Measurements from ENCODE around the gene PSMB2.
A peak's percentile ranks its signal among the peaks of the same experiment; 100 is the strongest.

Gene PSMB2

DNA sequence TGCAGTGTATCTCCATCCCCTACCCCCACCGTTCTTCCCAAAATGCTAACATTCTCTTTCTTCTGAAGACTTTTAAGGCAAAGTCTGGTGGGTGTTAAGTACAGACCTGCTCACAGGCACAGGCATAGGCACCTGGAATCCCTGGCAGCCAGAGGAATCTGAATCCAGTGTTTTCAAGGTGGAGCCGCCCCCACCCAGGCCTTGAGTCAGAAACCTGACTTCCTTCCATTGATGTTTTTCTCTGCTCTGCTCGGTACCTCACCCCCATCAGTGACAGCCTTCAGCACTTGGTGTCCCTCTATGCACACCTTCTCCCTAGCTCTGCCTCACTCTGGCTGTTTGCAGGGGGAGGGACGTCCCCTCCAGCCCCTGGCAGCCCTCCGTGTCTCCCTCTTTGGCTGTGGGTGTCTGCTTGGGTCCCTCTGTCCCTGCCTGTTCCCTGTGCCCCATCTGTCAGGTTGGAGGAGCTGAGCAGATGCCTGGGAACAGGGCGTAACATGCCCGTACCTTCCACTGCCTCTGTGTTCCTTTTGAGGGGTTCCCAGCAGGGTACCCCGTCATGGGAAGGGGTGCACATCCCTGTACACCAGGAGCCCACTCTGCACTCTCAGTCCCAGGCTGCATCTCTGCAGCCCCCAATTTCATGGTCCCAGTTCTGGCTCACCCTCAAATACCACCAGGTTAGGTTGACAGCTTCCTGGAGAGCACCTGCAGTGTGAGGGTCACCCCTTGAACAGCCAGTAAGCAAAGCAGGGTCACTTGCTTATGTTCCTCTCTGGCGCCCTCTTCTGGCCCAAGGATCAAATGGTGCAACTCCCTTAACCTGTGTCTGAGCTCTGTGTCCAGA lies 77.1 kb downstream of the PSMB2 start:
- TF ChIP-seq, protein P1, sequence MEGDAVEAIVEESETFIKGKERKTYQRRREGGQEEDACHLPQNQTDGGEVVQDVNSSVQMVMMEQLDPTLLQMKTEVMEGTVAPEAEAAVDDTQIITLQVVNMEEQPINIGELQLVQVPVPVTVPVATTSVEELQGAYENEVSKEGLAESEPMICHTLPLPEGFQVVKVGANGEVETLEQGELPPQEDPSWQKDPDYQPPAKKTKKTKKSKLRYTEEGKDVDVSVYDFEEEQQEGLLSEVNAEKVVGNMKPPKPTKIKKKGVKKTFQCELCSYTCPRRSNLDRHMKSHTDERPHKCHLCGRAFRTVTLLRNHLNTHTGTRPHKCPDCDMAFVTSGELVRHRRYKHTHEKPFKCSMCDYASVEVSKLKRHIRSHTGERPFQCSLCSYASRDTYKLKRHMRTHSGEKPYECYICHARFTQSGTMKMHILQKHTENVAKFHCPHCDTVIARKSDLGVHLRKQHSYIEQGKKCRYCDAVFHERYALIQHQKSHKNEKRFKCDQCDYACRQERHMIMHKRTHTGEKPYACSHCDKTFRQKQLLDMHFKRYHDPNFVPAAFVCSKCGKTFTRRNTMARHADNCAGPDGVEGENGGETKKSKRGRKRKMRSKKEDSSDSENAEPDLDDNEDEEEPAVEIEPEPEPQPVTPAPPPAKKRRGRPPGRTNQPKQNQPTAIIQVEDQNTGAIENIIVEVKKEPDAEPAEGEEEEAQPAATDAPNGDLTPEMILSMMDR (IDR thresholded peaks at IDR 0.05; ENCODE audit: low read depth, low read length) = peak; percentile 86
- in situ Hi-C loops (cut with HindIII; ENCODE audit: low sequenced_read_pairs) = no loop called here
- peak; percentile 66 for DNase-seq (ENCODE audit: low read depth, low spot score)
- no peak overlapping the region for H3K4me3 ChIP-seq (ENCODE audit: low read depth, low read length)

DNA sequence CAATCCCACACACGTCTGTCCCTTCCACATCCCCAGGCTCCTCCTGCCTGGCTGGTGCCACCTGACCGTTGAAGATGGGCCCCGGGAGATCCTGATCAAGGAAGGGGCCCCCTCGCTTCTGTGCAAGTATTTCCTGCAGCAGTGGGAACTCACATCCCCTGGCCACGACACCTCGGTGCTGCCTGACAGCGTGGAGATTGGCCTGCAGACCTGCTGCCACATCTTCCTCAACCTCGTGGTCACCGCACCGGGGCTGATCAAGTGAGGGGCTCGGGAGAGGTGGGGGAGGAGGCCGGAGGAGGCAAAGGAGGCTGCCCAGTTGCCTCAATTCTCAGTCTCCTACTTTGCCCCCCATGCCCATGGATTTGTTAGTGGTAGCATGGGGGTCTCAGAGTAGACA lies 78.2 kb downstream of the PSMB2 start:
- H3K4me3 ChIP-seq (ENCODE audit: low read depth, low read length) = no peak overlapping the region
- TF ChIP-seq, protein P1 (IDR thresholded peaks at IDR 0.05; ENCODE audit: low read depth, low read length) = no peak
- in situ Hi-C loops (cut with HindIII; ENCODE audit: low sequenced_read_pairs) = no loop called here
- no peak for DNase-seq (ENCODE audit: low read depth, low spot score)

- no peak for DNase-seq (ENCODE audit: low read depth, low spot score)
- TF ChIP-seq, protein P1 (IDR thresholded peaks at IDR 0.05; ENCODE audit: low read depth, low read length) = no peak
- in situ Hi-C loops (cut with HindIII; ENCODE audit: low sequenced_read_pairs) = no loop called here
- H3K4me3 ChIP-seq (ENCODE audit: low read depth, low read length) = no peak overlapping the region
Observed at GRCh38 chr1:35561972-35562680, 79.2 kb downstream of the PSMB2 start.

DNA sequence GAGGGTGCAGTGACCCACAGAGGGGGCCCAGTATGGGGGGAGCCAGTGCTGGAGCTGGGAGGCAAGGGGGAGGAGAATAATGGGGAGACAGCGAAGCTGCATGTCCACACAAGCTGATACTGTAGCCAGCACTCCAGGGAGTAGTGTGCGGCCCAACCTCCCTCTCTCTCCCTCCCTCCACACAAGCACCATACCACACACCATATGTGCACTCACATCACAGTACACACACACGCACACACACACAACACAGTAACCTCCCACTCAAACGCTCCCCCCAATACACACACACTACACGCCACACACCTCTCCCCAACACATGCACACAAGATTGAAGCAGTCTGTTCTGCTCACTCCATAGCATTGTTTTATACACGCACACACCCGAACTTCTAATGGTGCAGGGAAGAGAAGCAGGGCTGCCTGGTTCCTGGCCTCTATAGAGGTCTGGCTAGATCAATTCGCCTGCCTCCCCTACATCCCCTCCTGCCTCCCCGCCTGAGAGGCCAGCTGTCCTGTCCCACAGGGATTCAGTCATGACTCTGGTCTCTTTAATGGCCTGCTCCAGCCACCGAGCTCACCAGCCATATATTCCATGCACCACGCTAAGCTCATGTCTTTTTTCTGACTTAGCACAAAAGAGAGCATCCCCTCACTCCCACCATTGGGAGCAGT lies 79.9 kb downstream of the PSMB2 start:
- in situ Hi-C loops (cut with HindIII; ENCODE audit: low sequenced_read_pairs) = no loop called here
- H3K4me3 ChIP-seq (ENCODE audit: low read depth, low read length) = no peak overlapping the region
- TF ChIP-seq, protein P1 (IDR thresholded peaks at IDR 0.05; ENCODE audit: low read depth, low read length) = no peak
- DNase-seq (ENCODE audit: low read depth, low spot score) = no peak

DNA sequence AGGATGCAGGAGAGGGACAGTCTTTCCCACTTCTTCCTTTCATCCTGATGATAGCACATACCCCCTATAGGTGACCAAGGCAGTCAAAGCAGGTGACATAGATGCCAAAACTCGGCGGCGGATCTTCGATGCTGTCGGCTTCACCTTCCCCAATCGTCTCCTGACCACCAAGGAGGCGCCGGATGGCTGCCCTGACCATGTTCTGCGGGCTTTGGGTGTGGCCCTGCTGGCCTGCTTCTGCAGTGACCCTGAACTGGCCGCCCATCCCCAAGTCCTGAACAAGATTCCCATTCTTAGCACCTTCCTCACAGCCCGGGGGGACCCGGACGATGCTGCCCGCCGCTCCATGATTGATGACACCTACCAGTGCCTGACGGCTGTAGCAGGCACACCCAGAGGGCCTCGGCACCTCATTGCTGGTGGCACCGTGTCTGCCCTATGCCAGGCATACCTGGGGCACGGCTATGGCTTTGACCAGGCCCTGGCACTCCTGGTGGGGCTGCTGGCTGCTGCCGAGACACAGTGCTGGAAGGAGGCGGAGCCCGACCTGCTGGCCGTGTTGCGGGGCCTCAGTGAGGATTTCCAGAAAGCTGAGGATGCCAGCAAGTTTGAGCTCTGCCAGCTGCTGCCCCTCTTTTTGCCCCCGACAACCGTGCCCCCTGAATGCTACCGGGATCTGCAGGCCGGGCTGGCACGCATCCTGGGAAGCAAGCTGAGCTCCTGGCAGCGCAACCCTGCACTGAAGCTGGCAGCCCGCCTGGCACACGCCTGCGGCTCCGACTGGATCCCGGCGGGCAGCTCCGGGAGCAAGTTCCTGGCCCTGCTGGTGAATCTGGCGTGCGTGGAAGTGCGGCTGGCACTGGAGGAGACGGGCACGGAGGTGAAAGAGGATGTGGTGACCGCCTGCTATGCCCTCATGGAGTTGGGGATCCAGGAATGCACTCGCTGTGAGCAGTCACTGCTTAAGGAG lies 80.8 kb downstream of the PSMB2 start:
- in situ Hi-C loops (cut with HindIII; ENCODE audit: low sequenced_read_pairs) = no loop called here
- TF ChIP-seq, protein P1 (IDR thresholded peaks at IDR 0.05; ENCODE audit: low read depth, low read length) = no peak
- DNase-seq (ENCODE audit: low read depth, low spot score) = no peak
- no peak overlapping the region for H3K4me3 ChIP-seq (ENCODE audit: low read depth, low read length)

Measured in astrocyte of the spinal cord (primary cell).